Measurements from ENCODE around the gene KCNJ1. TPM values are rescaled to one million over a fixed set of nuclear protein-coding genes. Genes with fewer than 3 reads are reported as not detected.

Gene KCNJ1
- polyA plus RNA-seq, 1 of the 3 experiments (the other 2 are of a cell fraction), result not detected

GRCh38 chr11:128911239-128911638 is 44.1 kb upstream of the KCNJ1 start (continued):
- no peak for TF ChIP-seq MXI1 (IDR thresholded peaks at IDR 0.05; ENCODE audit: low read depth, low read length)
- no peak for TF ChIP-seq GABPA (IDR thresholded peaks at IDR 0.05; ENCODE audit: low read depth)
- no peak for TF ChIP-seq ELF1 (IDR thresholded peaks at IDR 0.05)

- H3K4me2 ChIP-seq, result no peak overlapping the region
- no peak for DNase-seq
Measured at GRCh38 chr11:128910576-128910975, 43.5 kb upstream of the KCNJ1 start.

More at GRCh38 chr11:128910576-128910975, 43.5 kb upstream of the KCNJ1 start:
- Histone ChIP-seq H3K9me3 (no peaks in the 10 kb centered on the region), H3K36me3 (replicated peaks in 1 of 2; ENCODE audit: control insufficient read depth in 1 of 2, insufficient read depth in 2 of 2, low read length in 1 of 2) (no peaks in the 10 kb centered on the region), H3K27ac (ENCODE audit: low read depth in 2 of 2, low read length in 1 of 2) (no peak overlapping the region), H4K20me1 (ENCODE audit: insufficient read depth) (no peaks in the 10 kb centered on the region), H3K27me3 (ENCODE audit: insufficient read depth) (no peaks in the 10 kb centered on the region; the same call in 1 of the 2 replicates), H3K4me3 (ENCODE audit: low read depth in 2 of 2, low read length in 1 of 2) (no peak overlapping the region), H3K9ac (no peak overlapping the region), H3F3A (replicated peaks; ENCODE audit: insufficient read depth) (no peaks in the 10 kb centered on the region), H3K79me2 (ENCODE audit: insufficient read depth) (no peaks in the 10 kb centered on the region), H2AFZ (ENCODE audit: low read depth) (no peak overlapping the region), H3K4me1 (ENCODE audit: control insufficient read depth in 1 of 2, insufficient read depth in 2 of 2, low read depth in 1 of 2, low read length in 1 of 2) (peaks cover 5 to 22% of the 10 kb centered on the region in 2 experiments; a peak in 2 of 4 replicates), H3K9me2 (no peaks in the 10 kb centered on the region)
- WGBS (ENCODE audit: low lambda C conversion rate), result 92% methylated on average over 3 of the region's 3 CpGs
- ChIA-PET POLR2A (no interaction called here), CTCF (interaction anchor here (0.7 to 13.6 kb wide), 5 partner anchors 10 to 46 kb away, joined by 3 to 201 read pairs (median 8); partner anchors contain the start of gene KCNJ5)
- no peak for TF ChIP-seq USF2 (IDR thresholded peaks at IDR 0.05; ENCODE audit: borderline replicate concordance, low read depth, low read length)
- TF ChIP-seq RCOR1 (IDR thresholded peaks at IDR 0.05; ENCODE audit: low read length), result no peak
- TF ChIP-seq IRF3 (IDR thresholded peaks at IDR 0.05; ENCODE audit: low read depth, low read length), result no peak
- no peak for TF ChIP-seq MAX (IDR thresholded peaks at IDR 0.05; ENCODE audit: low read depth)
- TF ChIP-seq PBX3 (IDR thresholded peaks at IDR 0.05), result no peak
- no peak for TF ChIP-seq POLR2AphosphoS5 (IDR thresholded peaks at IDR 0.05; ENCODE audit: low read depth, low read length)
- no peak for TF ChIP-seq RAD21 (IDR thresholded peaks at IDR 0.05; ENCODE audit: low read length)
- no peak for TF ChIP-seq EP300 (IDR thresholded peaks at IDR 0.05; ENCODE audit: borderline replicate concordance in 1 of 2, low read depth in 1 of 2, low read length in 1 of 2)
- no peak for TF ChIP-seq RXRA (IDR thresholded peaks at IDR 0.05; ENCODE audit: borderline replicate concordance, low read depth)
- TF ChIP-seq SMC3 (IDR thresholded peaks at IDR 0.05; ENCODE audit: low read depth, low read length), result no peak
